Testis (tissue), 3 donors: ENCODE data around the gene SIRT2. TPM values are rescaled to one million over a fixed set of nuclear protein-coding genes. Genes with fewer than 3 reads are reported as not detected.

Experiments used
- DNase-seq: peaks from one replicate; pipeline ENCODE4 v3.0.0-alpha.2; 2019
- H3K27ac ChIP-seq, 2 donors: fragments of 200-600 bp; sonication (generic); one replicate each; pipeline ENCODE4 v1.5.1; 2019
- H3K27me3 ChIP-seq: fragments of 200-600 bp; sonication (generic); one replicate; pipeline ENCODE4 v1.5.1; 2019
- H3K36me3 ChIP-seq: fragments of 200-600 bp; sonication (generic); one replicate; pipeline ENCODE4 v1.5.1; 2017; ENCODE audit warnings: low read depth; ENCODE audit errors: missing control alignments
- H3K4me1 ChIP-seq: fragments of 200-600 bp; sonication (generic); one replicate; pipeline ENCODE4 v1.5.1; 2019
- H3K4me3 ChIP-seq, 2 donors: fragments of 200-600 bp; sonication (generic); one replicate each; pipeline ENCODE4 v1.5.1; 2017 to 2019
- H3K9me3 ChIP-seq: fragments of 200-600 bp; sonication (generic); one replicate; pipeline ENCODE4 v1.5.1; 2017
- CTCF ChIP-seq, 3 experiments: fragments of 450-650 bp in 2 of 3; fragments of 200-600 bp in 1 of 3; sonication (generic) in 1 of 3; IDR thresholded peaks; one replicate each; pipeline ENCODE4 v1.5.1; 2016 to 2019; ENCODE audit warnings: antibody characterized with exemption in 3 of 3, mild to moderate bottlenecking in 2 of 3, moderate library complexity in 1 of 3
- POLR2A ChIP-seq: fragments of 450-650 bp; IDR thresholded peaks from one replicate; pipeline ENCODE4 v1.6.1; 2017; ENCODE audit warnings: antibody characterized with exemption, mild to moderate bottlenecking, moderate library complexity
- WGBS, 2 donors: methylation state at CpG; one replicate each; pipeline ENCODE4 v1.1.5; 2018; 5-methylcytosine and 5-hydroxymethylcytosine counted together
- intact Hi-C: fragments of 100-400 bp; cut with DNase I; formaldehyde crosslinking; loops from one replicate; pipeline ENCODE4 v1.15.1; 2023; ENCODE audit warnings: low total_unique reads
- polyA plus RNA-seq: library from polyadenylated mRNA; stranded (reverse); fragments of 350-450 nt; fragmentation: Illumina TruSeq; extraction: RNeasy Lipid Tissue Mini Kit (QIAGEN cat#74804); gene quantifications from one replicate; pipeline ENCODE4 v1.2.3, GENCODE V29; 2014; ENCODE audit warnings: low read depth, low replicate concordance; ENCODE audit not compliant: insufficient read depth
- total RNA-seq, 2 donors: library from RNA; depleted of rRNA; stranded (reverse); fragments of >200 nt; gene quantifications; one replicate each; pipeline ENCODE4 v1.2.3, GENCODE V29; 2016

SIRT2 gene
- total and polyA plus RNA-seq, 3 donors from 2014 or later: 89.1 to 107 (median 95.3) TPM

GRCh38 chr19:38920602-38921419, 21.4 kb upstream of the SIRT2 start:
- TF ChIP-seq POLR2A: no peak
- no peak for TF ChIP-seq CTCF (IDR thresholded peaks at IDR 0.05)
- H3K4me3 ChIP-seq: no peak overlapping the region
- DNase-seq: no peak
- no peaks in the 10 kb centered on the region for H3K9me3 ChIP-seq
- WGBS, 2 donors: 76 to 77% methylated on average over 10 to 12 of the region's 14 CpGs
- no peaks in the 10 kb centered on the region for H3K4me1 ChIP-seq
- H3K27ac ChIP-seq: no peak overlapping the region
- H3K27me3 ChIP-seq: no peaks in the 10 kb centered on the region
- intact Hi-C loops: loop anchor here (10.0 kb wide), 1 partner anchor 376 kb away; no protein-coding TSS in a partner anchor
- H3K36me3 ChIP-seq: no peaks in the 10 kb centered on the region

GRCh38 chr19:38919837-38920601, 20.6 kb upstream of the SIRT2 start:
- WGBS, 2 donors: 71 to 73% methylated on average over 21 of the region's 21 CpGs
- Histone ChIP-seq H3K4me1 (no peaks in the 10 kb centered on the region), H3K4me3 (no peak overlapping the region), H3K36me3 (no peaks in the 10 kb centered on the region), H3K9me3 (no peaks in the 10 kb centered on the region), H3K27ac (no peak overlapping the region), H3K27me3 (no peaks in the 10 kb centered on the region)
- no peak for TF ChIP-seq POLR2A
- no peak for TF ChIP-seq CTCF (IDR thresholded peaks at IDR 0.05)
- intact Hi-C loops: loop anchor here (10.0 kb wide), 1 partner anchor 375 kb away; no protein-coding TSS in a partner anchor
- DNase-seq: no peak

GRCh38 chr19:38918526-38918925, 19.1 kb upstream of the SIRT2 start:
- 78 to 88% methylated on average over 8 to 10 of the region's 10 CpGs for WGBS, 2 donors
- TF ChIP-seq CTCF (IDR thresholded peaks at IDR 0.05) (no peak), POLR2A (no peak)
- Histone ChIP-seq H3K9me3 (no peaks in the 10 kb centered on the region), H3K36me3 (no peaks in the 10 kb centered on the region), H3K4me3 (no peak overlapping the region), H3K27ac (no peak overlapping the region), H3K27me3 (no peaks in the 10 kb centered on the region), H3K4me1 (no peaks in the 10 kb centered on the region)
- intact Hi-C loops: no loop called here
- no peak for DNase-seq

GRCh38 chr19:38917921-38918491, 18.6 kb upstream of the SIRT2 start:
- DNase-seq: peak; percentile 71
- Histone ChIP-seq H3K4me3 (no peak overlapping the region), H3K27ac (no peak overlapping the region), H3K36me3 (no peaks in the 10 kb centered on the region), H3K27me3 (no peaks in the 10 kb centered on the region), H3K9me3 (no peaks in the 10 kb centered on the region), H3K4me1 (no peaks in the 10 kb centered on the region)
- intact Hi-C loops: no loop called here
- TF ChIP-seq POLR2A: no peak
- no peak for TF ChIP-seq CTCF (IDR thresholded peaks at IDR 0.05)
- 58 to 72% methylated on average over 11 to 13 of the region's 13 CpGs for WGBS, 2 donors
